Kidney (tissue), 14 donors: ENCODE measurements around the gene ALDH1A3. TPM values are rescaled to one million over a fixed set of nuclear protein-coding genes. Genes with fewer than 3 reads are reported as not detected.

Experiments
- DNase-seq, 5 donors: peaks; one replicate each; pipeline ENCODE4 v3.0.0-alpha.2; 2013 to 2020
- FAIRE-seq: peaks from 2 replicates; lab custom pipeline; 2012; peaks lifted over from hg19 to GRCh38; lab: Jason Lieb, UNC
- H3K27ac ChIP-seq, 2 donors: one replicate each; pipeline ENCODE4 v1.7.0; 2013; ENCODE audit warnings: low read depth in 2 of 2, low read length in 2 of 2, inconsistent platforms in 1 of 2
- H3K27me3 ChIP-seq: one replicate; pipeline ENCODE4 v1.7.1; 2013; ENCODE audit warnings: low read length, inconsistent platforms; ENCODE audit not compliant: control insufficient read depth, insufficient read depth
- H3K36me3 ChIP-seq, 3 donors: one replicate each; pipeline versions ENCODE4 v1.7.0 to v1.7.1; 2013; ENCODE audit warnings: low read length in 3 of 3, control low read depth in 1 of 3, inconsistent platforms in 1 of 3; ENCODE audit not compliant: insufficient read depth in 3 of 3, control insufficient read depth in 2 of 3
- H3K4me1 ChIP-seq, 3 donors: one replicate each; pipeline versions ENCODE4 v1.7.0 to v1.7.1; 2013; ENCODE audit warnings: low read length in 3 of 3, inconsistent platforms in 1 of 3, low read depth in 1 of 3; ENCODE audit not compliant: control insufficient read depth in 2 of 3, insufficient read depth in 2 of 3
- H3K4me3 ChIP-seq, 3 donors: one replicate each; pipeline versions ENCODE4 v1.7.0 to v1.8.1; 2013; ENCODE audit warnings: low read length in 3 of 3, control low read depth in 1 of 3, inconsistent platforms in 1 of 3
- H3K9ac ChIP-seq, 3 donors: one replicate each; pipeline versions ENCODE4 v1.7.0 to v1.7.1; 2013; ENCODE audit warnings: low read length in 3 of 3, control low read depth in 1 of 3, inconsistent platforms in 1 of 3
- H3K9me3 ChIP-seq, 3 donors: one replicate each; pipeline versions ENCODE4 v1.7.0 to v1.7.1; 2013; ENCODE audit warnings: low read length in 3 of 3, control low read depth in 1 of 3, inconsistent platforms in 1 of 3; ENCODE audit not compliant: control insufficient read depth in 2 of 3, insufficient read depth in 1 of 3
- intact Hi-C: fragments of 100-400 bp; cut with DNase I; formaldehyde crosslinking; loops from one replicate; pipeline ENCODE4 v1.11.1; 2022
- polyA plus RNA-seq: library from polyadenylated mRNA; stranded (reverse); fragments of 350-450 nt; fragmentation: Illumina TruSeq; extraction: RNeasy Lipid Tissue Mini Kit (QIAGEN cat#74804); gene quantifications from one replicate; pipeline ENCODE4 v1.2.3, GENCODE V29; 2014; ENCODE audit warnings: low read depth, low replicate concordance; ENCODE audit not compliant: insufficient read depth
- total RNA-seq: library from RNA; stranded (reverse); fragmentation: NEBNext Ultra II Directional; extraction: Animal tissue kit (Norgen Biotek cat#: 25700); gene quantifications from one replicate; pipeline ENCODE4 v1.2.1, GENCODE V29; 2021
- TF ChIP-seq, protein P1 (sequence below): IDR thresholded peaks from 3 replicates; pipeline ENCODE4 v1.5.1; 2012; ENCODE audit warnings: mild to moderate bottlenecking, moderate library complexity, borderline replicate concordance; ENCODE audit not compliant: insufficient read depth; ENCODE audit errors: extremely low read depth
- donor health status: control.
- donor health status: control.
- donor health status: control.
- donor health status: control.
- donor health status: control.
- donor health status: DM: yes; HTN: yes; CAD: no.
- donor health status: Normal renal cell carcinoma (clear cell type).

ALDH1A3 gene
- total and polyA plus RNA-seq, 2 donors from 2014 or later = 5.4 to 19.6 TPM

GRCh38 chr15:100862162-100862561 lies 17.5 kb upstream of the ALDH1A3 start:
- Histone ChIP-seq H3K36me3 (no peaks in the 10 kb centered on the region), H3K27ac (no peak overlapping the region), H3K4me1 (peaks cover 0 to 2% (median 0%) of the 10 kb centered on the region in 3 donors), H3K4me3 (no peak overlapping the region), H3K9ac (no peak overlapping the region), H3K27me3 (no peaks in the 10 kb centered on the region), H3K9me3 (peaks cover 0 to 4% (median 0%) of the 10 kb centered on the region in 3 donors)
- intact Hi-C loops = no loop called here
- FAIRE-seq = no peak
- TF ChIP-seq, protein P1, sequence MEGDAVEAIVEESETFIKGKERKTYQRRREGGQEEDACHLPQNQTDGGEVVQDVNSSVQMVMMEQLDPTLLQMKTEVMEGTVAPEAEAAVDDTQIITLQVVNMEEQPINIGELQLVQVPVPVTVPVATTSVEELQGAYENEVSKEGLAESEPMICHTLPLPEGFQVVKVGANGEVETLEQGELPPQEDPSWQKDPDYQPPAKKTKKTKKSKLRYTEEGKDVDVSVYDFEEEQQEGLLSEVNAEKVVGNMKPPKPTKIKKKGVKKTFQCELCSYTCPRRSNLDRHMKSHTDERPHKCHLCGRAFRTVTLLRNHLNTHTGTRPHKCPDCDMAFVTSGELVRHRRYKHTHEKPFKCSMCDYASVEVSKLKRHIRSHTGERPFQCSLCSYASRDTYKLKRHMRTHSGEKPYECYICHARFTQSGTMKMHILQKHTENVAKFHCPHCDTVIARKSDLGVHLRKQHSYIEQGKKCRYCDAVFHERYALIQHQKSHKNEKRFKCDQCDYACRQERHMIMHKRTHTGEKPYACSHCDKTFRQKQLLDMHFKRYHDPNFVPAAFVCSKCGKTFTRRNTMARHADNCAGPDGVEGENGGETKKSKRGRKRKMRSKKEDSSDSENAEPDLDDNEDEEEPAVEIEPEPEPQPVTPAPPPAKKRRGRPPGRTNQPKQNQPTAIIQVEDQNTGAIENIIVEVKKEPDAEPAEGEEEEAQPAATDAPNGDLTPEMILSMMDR = no peak
- DNase-seq = no peak

DNA sequence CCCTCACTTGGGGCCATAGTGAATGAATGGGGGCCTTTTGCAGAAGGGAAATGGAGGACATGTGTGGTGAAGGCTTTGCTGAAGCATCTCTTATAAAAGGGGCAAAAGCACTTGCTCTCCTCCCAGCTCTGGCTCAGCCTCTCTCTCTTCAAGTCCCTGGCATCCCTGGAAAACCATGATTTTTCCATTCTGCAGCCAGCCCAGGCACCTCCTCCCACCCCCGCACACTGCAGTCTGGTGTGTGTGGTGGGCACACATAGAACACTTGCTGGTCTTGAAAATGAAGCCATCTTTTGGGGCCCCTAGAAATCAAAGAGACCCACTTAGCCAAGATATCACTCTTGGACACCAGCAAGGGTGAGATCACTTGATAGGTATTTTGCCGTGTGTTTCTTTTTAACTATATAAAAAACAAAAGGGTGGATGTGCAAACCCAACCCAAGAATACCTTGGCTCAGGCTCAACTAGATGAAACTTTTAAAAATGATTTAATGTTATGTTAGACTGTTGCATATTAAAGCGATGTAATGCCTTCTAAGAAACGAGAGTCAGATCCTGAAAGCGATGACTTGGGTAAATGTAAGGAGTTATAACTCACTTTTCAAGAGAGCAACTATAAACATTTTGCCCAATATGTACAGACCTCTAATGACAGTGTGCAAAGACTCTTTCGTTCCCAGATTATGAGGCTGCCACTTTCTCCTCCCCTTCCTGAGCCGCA lies 16.4 kb upstream of the ALDH1A3 start:
- Histone ChIP-seq H3K27me3 (no peaks in the 10 kb centered on the region), H3K9me3 (peaks cover 0 to 4% (median 0%) of the 10 kb centered on the region in 3 donors), H3K4me3 (no peak overlapping the region), H3K9ac (no peak overlapping the region), H3K27ac (no peak overlapping the region), H3K36me3 (no peaks in the 10 kb centered on the region), H3K4me1 (peaks cover 0 to 2% (median 0%) of the 10 kb centered on the region in 3 donors)
- TF ChIP-seq, protein P1 = no peak
- intact Hi-C loops = no loop called here
- DNase-seq (no peak), FAIRE-seq (no peak)

DNA sequence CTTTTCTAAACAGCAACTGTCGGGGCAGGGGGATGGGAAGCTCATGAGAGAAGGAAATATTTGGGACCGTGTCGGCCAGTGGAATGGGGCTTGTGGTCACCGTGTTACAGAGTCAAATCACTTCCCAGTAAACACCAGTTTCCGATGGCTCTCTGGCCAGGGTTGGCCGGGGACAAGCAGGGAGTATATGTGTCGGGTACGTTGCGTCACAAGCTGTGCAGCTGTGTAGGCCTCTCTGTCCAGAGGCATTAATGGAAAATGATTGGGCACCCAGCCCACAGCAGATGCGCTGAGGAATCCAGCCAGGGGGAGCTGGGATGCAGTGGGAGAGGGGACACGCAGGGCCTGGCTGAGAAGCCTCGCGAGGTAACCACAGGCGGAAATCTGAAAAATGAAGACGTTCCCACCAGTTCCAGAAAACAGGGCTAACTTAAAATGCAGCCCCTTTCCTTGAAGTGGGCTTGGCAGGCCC lies 15.8 kb upstream of the ALDH1A3 start:
- no peaks in the 10 kb centered on the region for H3K27me3 ChIP-seq
- no peak overlapping the region for H3K9ac ChIP-seq
- H3K9me3 ChIP-seq = peaks cover 0 to 4% (median 0%) of the 10 kb centered on the region in 3 donors
- TF ChIP-seq, protein P1 = no peak
- peaks cover 0 to 2% (median 0%) of the 10 kb centered on the region in 3 donors for H3K4me1 ChIP-seq
- H3K36me3 ChIP-seq = no peaks in the 10 kb centered on the region
- H3K27ac ChIP-seq = no peak overlapping the region
- no peak overlapping the region for H3K4me3 ChIP-seq
- FAIRE-seq = no peak
- DNase-seq = peak in 1 of 5 donors; percentile 74
- intact Hi-C loops = no loop called here
